CD8-positive, alpha-beta memory T cell (primary cell): ENCODE results near the gene FAM13C. TPM values are rescaled to one million over a fixed set of nuclear protein-coding genes. Genes with fewer than 3 reads are reported as not detected.

Experiments
- CTCF ChIA-PET: fragments of 350-600 bp; sonication (Branson Sonifier 250); formaldehyde crosslinking; loops from one replicate; lab custom pipeline; 2021; ENCODE audit warnings: antibody characterized with exemption; lab: Charles Lee
- POLR2A ChIA-PET: fragments of 350-600 bp; sonication (Branson Sonifier 250); formaldehyde crosslinking; loops from one replicate; lab custom pipeline; 2021; ENCODE audit warnings: antibody characterized with exemption; lab: Charles Lee
- DNase-seq, 5 donors: peaks; one replicate each; pipeline versions ENCODE4 v3.0.0 to v3.0.0-alpha.2; 2020 to 2022; ENCODE audit warnings: mixed read lengths in 1 of 5
- H3K27ac ChIP-seq: one replicate; pipeline ENCODE4 v1.7.0; 2013; ENCODE audit warnings: low read depth, mild to moderate bottlenecking, low read length, moderate library complexity
- H3K27me3 ChIP-seq: 2 replicates; pipeline ENCODE4 v1.7.0; 2013; ENCODE audit warnings: low read length, mild to moderate bottlenecking; ENCODE audit not compliant: insufficient read depth, poor library complexity, severe bottlenecking
- H3K36me3 ChIP-seq: 2 replicates; pipeline ENCODE4 v1.7.0; 2013; ENCODE audit warnings: mild to moderate bottlenecking, low read length, moderate library complexity; ENCODE audit not compliant: insufficient read depth
- H3K4me1 ChIP-seq: 2 replicates; pipeline ENCODE4 v1.7.0; 2013; ENCODE audit warnings: mild to moderate bottlenecking, low read length, moderate library complexity; ENCODE audit not compliant: insufficient read depth
- H3K4me3 ChIP-seq: 2 replicates; pipeline ENCODE4 v1.7.0; 2013; ENCODE audit warnings: mild to moderate bottlenecking, low read length
- H3K9me3 ChIP-seq: 2 replicates; pipeline ENCODE4 v1.7.0; 2013; ENCODE audit warnings: mild to moderate bottlenecking, low read length
- H3K27ac Mint-ChIP-seq, 8 donors: one replicate each; pipeline ENCODE4 v1.8.0; 2020 to 2021; ENCODE audit warnings: mixed read lengths in 8 of 8, mild to moderate bottlenecking in 6 of 8, inconsistent platforms in 3 of 8, moderate library complexity in 3 of 8
- H3K27me3 Mint-ChIP-seq, 2 donors: one replicate each; pipeline ENCODE4 v1.8.0; 2020 to 2021; ENCODE audit warnings: mixed read lengths in 2 of 2, mild to moderate bottlenecking in 1 of 2, moderate library complexity in 1 of 2
- H3K36me3 Mint-ChIP-seq, 3 donors: one replicate each; pipeline ENCODE4 v1.8.0; 2020 to 2021; ENCODE audit warnings: mixed read lengths in 3 of 3, inconsistent platforms in 1 of 3, mild to moderate bottlenecking in 1 of 3
- H3K4me1 Mint-ChIP-seq, 3 donors: one replicate each; pipeline ENCODE4 v1.8.0; 2020 to 2021; ENCODE audit warnings: mixed read lengths in 3 of 3, inconsistent platforms in 1 of 3, mild to moderate bottlenecking in 1 of 3
- H3K4me3 Mint-ChIP-seq, 7 donors: one replicate each; pipeline ENCODE4 v1.8.0; 2020 to 2021; ENCODE audit warnings: mixed read lengths in 7 of 7, mild to moderate bottlenecking in 6 of 7, moderate library complexity in 4 of 7, inconsistent platforms in 2 of 7
- H3K9me3 Mint-ChIP-seq, 5 donors: one replicate each; pipeline ENCODE4 v1.8.0; 2020 to 2022; ENCODE audit warnings: mixed read lengths in 5 of 5, mild to moderate bottlenecking in 3 of 5, moderate library complexity in 2 of 5, inconsistent platforms in 1 of 5
- polyA plus RNA-seq: library from polyadenylated mRNA; unstranded; fragments of 300-500 nt; fragmentation: Illumina TruSeq; gene quantifications from one replicate; pipeline ENCODE4 v1.2.3, GENCODE V29; 2021
- total RNA-seq, 2 experiments: library from RNA; stranded (reverse); gene quantifications; one replicate each; pipeline ENCODE4 v1.2.3, GENCODE V29; 2021

Gene FAM13C
- total and polyA plus RNA-seq, 3 experiments from 2014 or later: not detected

GRCh38 chr10:59283456-59284091, 78.8 kb downstream of the FAM13C start:
- Mint-ChIP-seq H3K27me3 (no peaks in the 10 kb centered on the region), H3K4me3 (no peak overlapping the region), H3K4me1 (no peaks in the 10 kb centered on the region), H3K36me3 (no peaks in the 10 kb centered on the region), H3K27ac (no peak overlapping the region), H3K9me3 (peaks cover 0 to 5% (median 2%) of the 10 kb centered on the region in 5 donors)
- H3K4me3 ChIP-seq: no peak overlapping the region
- H3K27ac ChIP-seq: no peak overlapping the region
- POLR2A ChIA-PET: no interaction called here
- no peaks in the 10 kb centered on the region for H3K9me3 ChIP-seq
- H3K27me3 ChIP-seq: no peaks in the 10 kb centered on the region
- DNase-seq: no peak
- no peaks in the 10 kb centered on the region for H3K4me1 ChIP-seq
- CTCF ChIA-PET: no interaction called here
- no peaks in the 10 kb centered on the region for H3K36me3 ChIP-seq

- Mint-ChIP-seq H3K36me3 (no peaks in the 10 kb centered on the region), H3K4me1 (no peaks in the 10 kb centered on the region), H3K9me3 (peaks cover 0 to 5% (median 2%) of the 10 kb centered on the region in 5 donors), H3K27me3 (no peaks in the 10 kb centered on the region), H3K27ac (no peak overlapping the region), H3K4me3 (no peak overlapping the region)
- POLR2A ChIA-PET: no interaction called here
- DNase-seq: no peak
- no peak overlapping the region for H3K27ac ChIP-seq
- no peaks in the 10 kb centered on the region for H3K4me1 ChIP-seq
- CTCF ChIA-PET: no interaction called here
- H3K4me3 ChIP-seq: no peak overlapping the region
- H3K9me3 ChIP-seq: no peaks in the 10 kb centered on the region
- no peaks in the 10 kb centered on the region for H3K27me3 ChIP-seq
- no peaks in the 10 kb centered on the region for H3K36me3 ChIP-seq
Measured at GRCh38 chr10:59281861-59282260, 80.5 kb downstream of the FAM13C start.

GRCh38 chr10:59279991-59280505, 82.3 kb downstream of the FAM13C start:
- H3K4me3 Mint-ChIP-seq: no peak overlapping the region
- CTCF ChIA-PET: no interaction called here
- POLR2A ChIA-PET: no interaction called here
- no peaks in the 10 kb centered on the region for H3K4me1 ChIP-seq
- no peaks in the 10 kb centered on the region for H3K36me3 ChIP-seq
- H3K9me3 ChIP-seq: no peaks in the 10 kb centered on the region
- no peaks in the 10 kb centered on the region for H3K4me1 Mint-ChIP-seq
- no peak overlapping the region for H3K4me3 ChIP-seq
- H3K9me3 Mint-ChIP-seq: peaks cover 0 to 2% (median 2%) of the 10 kb centered on the region in 5 donors
- H3K27me3 ChIP-seq: no peaks in the 10 kb centered on the region
- no peak overlapping the region for H3K27ac ChIP-seq
- no peaks in the 10 kb centered on the region for H3K36me3 Mint-ChIP-seq
- H3K27me3 Mint-ChIP-seq: no peaks in the 10 kb centered on the region
- no peak for DNase-seq
- H3K27ac Mint-ChIP-seq: no peak overlapping the region

- H3K27ac Mint-ChIP-seq: no peak overlapping the region
- DNase-seq: no peak
- ChIA-PET CTCF (no interaction called here), POLR2A (no interaction called here)
- H3K9me3 Mint-ChIP-seq: peaks cover 0 to 5% (median 0%) of the 10 kb centered on the region in 5 donors
- Histone ChIP-seq H3K36me3 (no peaks in the 10 kb centered on the region), H3K27me3 (no peaks in the 10 kb centered on the region), H3K4me1 (no peaks in the 10 kb centered on the region), H3K27ac (no peak overlapping the region), H3K4me3 (no peak overlapping the region), H3K9me3 (no peaks in the 10 kb centered on the region)
- H3K27me3 Mint-ChIP-seq: no peaks in the 10 kb centered on the region
- no peaks in the 10 kb centered on the region for H3K36me3 Mint-ChIP-seq
- H3K4me1 Mint-ChIP-seq: no peaks in the 10 kb centered on the region
- no peak overlapping the region for H3K4me3 Mint-ChIP-seq
Measured at GRCh38 chr10:59279476-59279875, 82.9 kb downstream of the FAM13C start.

GRCh38 chr10:59276919-59277318, 85.4 kb downstream of the FAM13C start:
- Histone ChIP-seq H3K27me3 (no peaks in the 10 kb centered on the region), H3K27ac (no peak overlapping the region), H3K36me3 (no peaks in the 10 kb centered on the region), H3K9me3 (no peaks in the 10 kb centered on the region), H3K4me1 (no peaks in the 10 kb centered on the region), H3K4me3 (no peak overlapping the region)
- Mint-ChIP-seq H3K4me1 (no peaks in the 10 kb centered on the region), H3K36me3 (no peaks in the 10 kb centered on the region), H3K9me3 (peaks cover 0 to 5% (median 0%) of the 10 kb centered on the region in 5 donors), H3K27me3 (no peaks in the 10 kb centered on the region), H3K27ac (no peak overlapping the region), H3K4me3 (no peak overlapping the region)
- CTCF ChIA-PET: no interaction called here
- POLR2A ChIA-PET: no interaction called here
- DNase-seq: no peak

- POLR2A ChIA-PET: no interaction called here
- no peak overlapping the region for H3K27ac ChIP-seq
- CTCF ChIA-PET: no interaction called here
- no peaks in the 10 kb centered on the region for H3K4me1 ChIP-seq
- Mint-ChIP-seq H3K36me3 (no peaks in the 10 kb centered on the region), H3K27ac (no peak overlapping the region), H3K27me3 (no peaks in the 10 kb centered on the region), H3K4me1 (no peaks in the 10 kb centered on the region), H3K4me3 (no peak overlapping the region), H3K9me3 (peaks cover 0 to 5% (median 0%) of the 10 kb centered on the region in 5 donors)
- no peaks in the 10 kb centered on the region for H3K27me3 ChIP-seq
- no peak for DNase-seq
- H3K9me3 ChIP-seq: no peaks in the 10 kb centered on the region
- H3K36me3 ChIP-seq: no peaks in the 10 kb centered on the region
- no peak overlapping the region for H3K4me3 ChIP-seq
Measured at GRCh38 chr10:59276133-59276532, 86.2 kb downstream of the FAM13C start.

- Mint-ChIP-seq H3K4me3 (no peak overlapping the region), H3K9me3 (peaks cover 0 to 12% (median 4%) of the 10 kb centered on the region in 5 donors), H3K27me3 (no peaks in the 10 kb centered on the region), H3K36me3 (peaks cover 0 to 1% (median 0%) of the 10 kb centered on the region in 3 donors), H3K27ac (no peak overlapping the region), H3K4me1 (no peaks in the 10 kb centered on the region)
- H3K9me3 ChIP-seq: no peaks in the 10 kb centered on the region
- no peak overlapping the region for H3K27ac ChIP-seq
- no peaks in the 10 kb centered on the region for H3K36me3 ChIP-seq
- no peaks in the 10 kb centered on the region for H3K27me3 ChIP-seq
- no peaks in the 10 kb centered on the region for H3K4me1 ChIP-seq
- ChIA-PET POLR2A (no interaction called here), CTCF (no interaction called here)
- no peak for DNase-seq
- H3K4me3 ChIP-seq: no peak overlapping the region
Measured at GRCh38 chr10:59273445-59273844, 88.9 kb downstream of the FAM13C start.

GRCh38 chr10:59272061-59272460, 90.3 kb downstream of the FAM13C start:
- Mint-ChIP-seq H3K36me3 (peaks cover 0 to 1% (median 0%) of the 10 kb centered on the region in 3 donors), H3K27ac (no peak overlapping the region), H3K4me1 (no peaks in the 10 kb centered on the region), H3K4me3 (no peak overlapping the region), H3K9me3 (peaks cover 2 to 12% (median 5%) of the 10 kb centered on the region in 5 donors), H3K27me3 (no peaks in the 10 kb centered on the region)
- H3K27ac ChIP-seq: no peak overlapping the region
- H3K9me3 ChIP-seq: no peaks in the 10 kb centered on the region
- no peak overlapping the region for H3K4me3 ChIP-seq
- CTCF ChIA-PET: no interaction called here
- H3K27me3 ChIP-seq: no peaks in the 10 kb centered on the region
- H3K4me1 ChIP-seq: no peaks in the 10 kb centered on the region
- no peaks in the 10 kb centered on the region for H3K36me3 ChIP-seq
- POLR2A ChIA-PET: no interaction called here
- no peak for DNase-seq
